Tibial nerve (tissue), 3 donors: Measurements from ENCODE around the gene FIGLA.

ENCODE experiments used
- POLR2A ChIP-seq, 2 donors: fragments of 450-650 bp; IDR thresholded peaks; one replicate each; pipeline ENCODE4 v1.6.1; 2017; ENCODE audit warnings: antibody characterized with exemption in 2 of 2, mild to moderate bottlenecking in 2 of 2, moderate library complexity in 2 of 2
- TF ChIP-seq, protein P1 (sequence below), 5 experiments: fragments of 200-600 bp in 3 of 5; fragments of 450-650 bp in 2 of 5; sonication (generic) in 3 of 5; IDR thresholded peaks; one replicate each; pipeline ENCODE4 v1.5.1; 2016 to 2019; ENCODE audit warnings: antibody characterized with exemption in 5 of 5, mild to moderate bottlenecking in 3 of 5, moderate library complexity in 2 of 5

DNA sequence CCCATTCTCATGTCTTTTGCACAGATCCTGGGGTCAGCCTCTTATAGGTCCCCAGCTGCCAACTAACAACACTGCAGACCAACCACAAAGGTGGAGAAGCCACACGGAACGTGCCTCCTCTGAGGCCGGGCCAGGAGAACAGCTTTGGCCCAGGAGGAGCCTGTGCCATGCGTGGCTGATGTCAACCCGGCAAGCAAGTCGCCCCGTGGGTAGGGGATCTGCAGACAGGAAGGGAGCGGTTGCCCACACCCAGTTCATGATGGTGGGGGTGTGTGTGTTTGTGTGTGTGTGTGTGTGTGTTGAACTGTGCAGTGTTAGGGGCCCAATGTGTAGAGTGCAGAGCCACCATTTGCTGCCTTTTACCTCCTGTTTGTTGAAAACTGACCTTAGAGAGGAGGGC is 32.4 kb upstream of the FIGLA start:
- TF ChIP-seq POLR2A (IDR thresholded peaks at IDR 0.05), result no peak
- TF ChIP-seq, protein P1, sequence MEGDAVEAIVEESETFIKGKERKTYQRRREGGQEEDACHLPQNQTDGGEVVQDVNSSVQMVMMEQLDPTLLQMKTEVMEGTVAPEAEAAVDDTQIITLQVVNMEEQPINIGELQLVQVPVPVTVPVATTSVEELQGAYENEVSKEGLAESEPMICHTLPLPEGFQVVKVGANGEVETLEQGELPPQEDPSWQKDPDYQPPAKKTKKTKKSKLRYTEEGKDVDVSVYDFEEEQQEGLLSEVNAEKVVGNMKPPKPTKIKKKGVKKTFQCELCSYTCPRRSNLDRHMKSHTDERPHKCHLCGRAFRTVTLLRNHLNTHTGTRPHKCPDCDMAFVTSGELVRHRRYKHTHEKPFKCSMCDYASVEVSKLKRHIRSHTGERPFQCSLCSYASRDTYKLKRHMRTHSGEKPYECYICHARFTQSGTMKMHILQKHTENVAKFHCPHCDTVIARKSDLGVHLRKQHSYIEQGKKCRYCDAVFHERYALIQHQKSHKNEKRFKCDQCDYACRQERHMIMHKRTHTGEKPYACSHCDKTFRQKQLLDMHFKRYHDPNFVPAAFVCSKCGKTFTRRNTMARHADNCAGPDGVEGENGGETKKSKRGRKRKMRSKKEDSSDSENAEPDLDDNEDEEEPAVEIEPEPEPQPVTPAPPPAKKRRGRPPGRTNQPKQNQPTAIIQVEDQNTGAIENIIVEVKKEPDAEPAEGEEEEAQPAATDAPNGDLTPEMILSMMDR (IDR thresholded peaks at IDR 0.05), result no peak
